Tibial nerve (tissue), 4 donors: Measurements from ENCODE around the gene NKX1-2.

Experiments used
- EP300 ChIP-seq, 2 donors: sonication (generic); formaldehyde crosslinking; IDR thresholded peaks; one replicate each; pipeline ENCODE4 v1.6.1; 2017; ENCODE audit warnings: antibody characterized with exemption in 2 of 2, mild to moderate bottlenecking in 1 of 2
- POLR2A ChIP-seq, 2 donors: fragments of 450-650 bp; IDR thresholded peaks; one replicate each; pipeline ENCODE4 v1.6.1; 2017; ENCODE audit warnings: antibody characterized with exemption in 2 of 2, mild to moderate bottlenecking in 2 of 2, moderate library complexity in 2 of 2
- TF ChIP-seq, protein P1 (sequence below), 5 experiments: fragments of 200-600 bp in 3 of 5; fragments of 450-650 bp in 2 of 5; sonication (generic) in 3 of 5; IDR thresholded peaks; one replicate each; pipeline ENCODE4 v1.5.1; 2016 to 2019; ENCODE audit warnings: antibody characterized with exemption in 5 of 5, mild to moderate bottlenecking in 3 of 5, moderate library complexity in 2 of 5

DNA sequence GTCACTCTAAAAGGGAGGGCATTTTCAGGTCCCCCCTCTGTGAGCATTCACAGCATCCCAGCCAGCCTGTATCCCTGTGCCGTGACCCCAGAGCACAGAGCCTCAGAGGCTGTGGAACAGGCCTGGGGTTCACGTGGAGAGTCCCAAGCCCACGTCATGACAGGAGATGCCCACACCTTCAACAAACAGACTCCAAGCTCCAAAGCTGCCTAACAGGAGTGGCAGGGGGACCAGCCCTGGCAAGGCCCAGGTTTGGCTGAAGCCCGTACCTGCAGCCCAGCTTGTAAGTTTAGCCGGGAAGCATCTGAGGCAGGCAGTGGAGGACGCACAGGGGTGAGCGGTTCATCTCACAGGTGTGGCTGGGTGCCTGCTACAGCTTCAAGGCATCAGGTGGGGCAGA lies 45.3 kb upstream of the NKX1-2 start:
- TF ChIP-seq, protein P1, sequence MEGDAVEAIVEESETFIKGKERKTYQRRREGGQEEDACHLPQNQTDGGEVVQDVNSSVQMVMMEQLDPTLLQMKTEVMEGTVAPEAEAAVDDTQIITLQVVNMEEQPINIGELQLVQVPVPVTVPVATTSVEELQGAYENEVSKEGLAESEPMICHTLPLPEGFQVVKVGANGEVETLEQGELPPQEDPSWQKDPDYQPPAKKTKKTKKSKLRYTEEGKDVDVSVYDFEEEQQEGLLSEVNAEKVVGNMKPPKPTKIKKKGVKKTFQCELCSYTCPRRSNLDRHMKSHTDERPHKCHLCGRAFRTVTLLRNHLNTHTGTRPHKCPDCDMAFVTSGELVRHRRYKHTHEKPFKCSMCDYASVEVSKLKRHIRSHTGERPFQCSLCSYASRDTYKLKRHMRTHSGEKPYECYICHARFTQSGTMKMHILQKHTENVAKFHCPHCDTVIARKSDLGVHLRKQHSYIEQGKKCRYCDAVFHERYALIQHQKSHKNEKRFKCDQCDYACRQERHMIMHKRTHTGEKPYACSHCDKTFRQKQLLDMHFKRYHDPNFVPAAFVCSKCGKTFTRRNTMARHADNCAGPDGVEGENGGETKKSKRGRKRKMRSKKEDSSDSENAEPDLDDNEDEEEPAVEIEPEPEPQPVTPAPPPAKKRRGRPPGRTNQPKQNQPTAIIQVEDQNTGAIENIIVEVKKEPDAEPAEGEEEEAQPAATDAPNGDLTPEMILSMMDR (IDR thresholded peaks at IDR 0.05), result no peak
- no peak for TF ChIP-seq POLR2A (IDR thresholded peaks at IDR 0.05)
- no peak for TF ChIP-seq EP300 (IDR thresholded peaks at IDR 0.05)
